HUES48 (cell line): ENCODE results near the gene OR56B4.
"Not testable (repeated sequence)": the region's sequence is repeated elsewhere in the genome, so short reads cannot be mapped to it uniquely, and the experiment has no call there.

Experiments
- H3K27ac ChIP-seq: one replicate; pipeline ENCODE4 v1.7.0; 2013; ENCODE audit warnings: low read depth, low read length, inconsistent platforms
- H3K27me3 ChIP-seq: 2 replicates; pipeline ENCODE4 v1.6.1; 2013; ENCODE audit warnings: mild to moderate bottlenecking, low read length; ENCODE audit not compliant: control insufficient read depth, insufficient read depth
- H3K36me3 ChIP-seq: 2 replicates; pipeline ENCODE4 v1.6.1; 2013; ENCODE audit warnings: low read length; ENCODE audit not compliant: control insufficient read depth, insufficient read depth
- H3K4me1 ChIP-seq: 2 replicates; pipeline ENCODE4 v1.6.1; 2013; ENCODE audit warnings: mild to moderate bottlenecking, low read length; ENCODE audit not compliant: control insufficient read depth, insufficient read depth
- H3K4me3 ChIP-seq: 2 replicates; pipeline ENCODE4 v1.5.1; 2013; ENCODE audit warnings: mild to moderate bottlenecking, low read depth, low read length
- H3K9ac ChIP-seq: 2 replicates; pipeline ENCODE4 v1.6.1; 2013; ENCODE audit warnings: mild to moderate bottlenecking, low read depth, low read length, moderate library complexity
- H3K9me3 ChIP-seq: 2 replicates; pipeline ENCODE4 v1.6.1; 2013; ENCODE audit warnings: low read length; ENCODE audit not compliant: control insufficient read depth, insufficient read depth

The OR56B4 gene

GRCh38 chr11:6143737-6144136 lies 36.3 kb downstream of the OR56B4 start:
- not testable (repeated sequence) for H3K27me3 ChIP-seq, H3K4me1 ChIP-seq, H3K27ac ChIP-seq, H3K36me3 ChIP-seq, H3K9me3 ChIP-seq
- H3K4me3 ChIP-seq = peak overlapping the region; percentile 58
- peak overlapping the region; percentile 32; the same call in 1 of the 2 replicates for H3K9ac ChIP-seq

DNA sequence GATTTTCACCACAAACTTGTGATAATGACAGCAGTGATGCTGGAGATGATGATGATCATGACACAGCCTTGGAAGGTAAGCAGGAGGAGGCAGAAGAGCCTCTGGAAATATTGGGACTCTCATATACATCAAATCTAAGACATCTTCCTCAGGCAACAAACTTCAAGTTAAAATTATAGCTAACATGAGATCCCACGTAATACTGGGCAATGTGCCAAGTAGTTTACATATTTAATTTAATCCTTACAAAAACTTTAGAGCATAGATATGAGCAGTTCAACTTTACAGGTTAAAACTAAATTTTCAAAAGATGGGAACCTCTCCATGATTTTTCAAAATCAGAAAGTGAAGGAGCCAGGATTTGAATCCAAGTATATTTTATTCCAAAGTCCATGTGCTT lies 43.6 kb downstream of the OR56B4 start:
- Histone ChIP-seq H3K4me1 (no peaks in the 10 kb centered on the region), H3K4me3 (no peak overlapping the region), H3K9ac (no peak overlapping the region), H3K27me3 (no peaks in the 10 kb centered on the region), H3K27ac (no peak overlapping the region), H3K36me3 (no peaks in the 10 kb centered on the region), H3K9me3 (no peaks in the 10 kb centered on the region)

GRCh38 chr11:6152126-6152525 lies 44.6 kb downstream of the OR56B4 start:
- Histone ChIP-seq H3K27me3 (no peaks in the 10 kb centered on the region), H3K36me3 (no peaks in the 10 kb centered on the region), H3K4me3 (no peak overlapping the region), H3K9me3 (no peaks in the 10 kb centered on the region), H3K4me1 (peaks cover 4% of the 10 kb centered on the region; the same call in 1 of the 2 replicates), H3K9ac (no peak overlapping the region), H3K27ac (no peak overlapping the region)

- H3K9me3 ChIP-seq = no peaks in the 10 kb centered on the region
- H3K4me3 ChIP-seq = no peak overlapping the region
- peaks cover 13% of the 10 kb centered on the region for H3K27me3 ChIP-seq
- H3K4me1 ChIP-seq = peaks cover 6% of the 10 kb centered on the region; the same call in 1 of the 2 replicates
- no peak overlapping the region for H3K9ac ChIP-seq
- H3K27ac ChIP-seq = no peak overlapping the region
- H3K36me3 ChIP-seq = no peaks in the 10 kb centered on the region
These were observed 49.3 kb downstream of the OR56B4 start for GRCh38 chr11:6156628-6157359.
